OCI-LY7 (cell line): ENCODE results near the gene CYP2A6. TPM values are rescaled to one million over a fixed set of nuclear protein-coding genes. Genes with fewer than 3 reads are reported as not detected.
A peak's percentile ranks its signal among the peaks of the same experiment; 100 is the strongest.
"Not testable (repeated sequence)": the region's sequence is repeated elsewhere in the genome, so short reads cannot be mapped to it uniquely, and the experiment has no call there.

ENCODE experiments used
- BruUV-seq: library from RNA; stranded (reverse); fragments of 400-500 nt; replicated peaks from 2 replicates; lab custom pipeline; 2021; lab: Mats Ljungman, UMichigan
- CTCF ChIA-PET: fragments of 300-600 bp; sonication (Branson Sonifier 250); formaldehyde crosslinking; loops from one replicate; lab custom pipeline; 2022; ENCODE audit warnings: antibody characterized with exemption; ENCODE audit not compliant: unreplicated experiment; lab: Charles Lee
- POLR2A ChIA-PET: fragments of 300-600 bp; sonication (Branson Sonifier 250); formaldehyde crosslinking; loops from one replicate; lab custom pipeline; 2022; ENCODE audit warnings: antibody characterized with exemption; lab: Charles Lee
- DNase-seq: peaks from one replicate; pipeline ENCODE4 v3.0.0-alpha.2; 2015; ENCODE audit warnings: low spot score
- H2AFZ ChIP-seq: fragments of 200-600 bp; sonication (generic), shearing (Covaris generic); 2 replicates; pipeline ENCODE4 v1.6.1; 2014; ENCODE audit warnings: mild to moderate bottlenecking, antibody characterized with exemption, low read length, moderate library complexity
- H3K27ac ChIP-seq: fragments of 200-600 bp; sonication (generic); 2 replicates; pipeline ENCODE4 v1.5.1; 2014; ENCODE audit warnings: mixed run types, low read depth, mild to moderate bottlenecking, moderate library complexity, low read length, inconsistent platforms; ENCODE audit not compliant: poor library complexity, severe bottlenecking
- H3K36me3 ChIP-seq: fragments of 200-600 bp; sonication (generic); 2 replicates; pipeline ENCODE4 v1.6.1; 2014; ENCODE audit warnings: mild to moderate bottlenecking, antibody characterized with exemption, low read length, moderate library complexity, mixed read lengths; ENCODE audit not compliant: insufficient read depth
- H3K4me1 ChIP-seq: fragments of 200-600 bp; sonication (generic); 2 replicates; pipeline ENCODE4 v1.5.1; 2014; ENCODE audit warnings: mild to moderate bottlenecking, low read length; ENCODE audit not compliant: insufficient read depth, poor library complexity, severe bottlenecking
- H3K4me2 ChIP-seq: fragments of 200-600 bp; sonication (generic); 2 replicates; pipeline ENCODE4 v1.6.1; 2014; ENCODE audit warnings: mild to moderate bottlenecking, low read length
- H3K4me3 ChIP-seq: fragments of 200-600 bp; sonication (generic); 2 replicates; pipeline ENCODE4 v1.5.1; 2014; ENCODE audit warnings: mild to moderate bottlenecking, low read depth, low read length; ENCODE audit not compliant: poor library complexity, severe bottlenecking
- H3K79me2 ChIP-seq: fragments of 200-600 bp; sonication (generic); 2 replicates; pipeline ENCODE4 v1.6.1; 2016; ENCODE audit warnings: low read depth, mild to moderate bottlenecking, low read length, moderate library complexity, mixed read lengths; ENCODE audit not compliant: insufficient read depth
- H3K9me2 ChIP-seq: fragments of 200-600 bp; sonication (generic); 2 replicates; pipeline ENCODE4 v1.6.1; 2016; ENCODE audit warnings: mild to moderate bottlenecking, low read length, mixed read lengths; ENCODE audit not compliant: insufficient read depth
- H3K9me3 ChIP-seq: fragments of 200-600 bp; sonication (generic); 2 replicates; pipeline ENCODE4 v1.6.1; 2014; ENCODE audit warnings: mild to moderate bottlenecking, mixed run types, low read length, mixed read lengths
- H4K20me1 ChIP-seq: fragments of 200-600 bp; sonication (generic); 2 replicates; pipeline ENCODE4 v1.6.1; 2014; ENCODE audit warnings: mild to moderate bottlenecking, antibody characterized with exemption, low read length, moderate library complexity, mixed read lengths; ENCODE audit not compliant: insufficient read depth
- EZH2phosphoT487 ChIP-seq: fragments of 200-600 bp; sonication (generic); IDR thresholded peaks from 2 replicates; pipeline ENCODE4 v1.6.1; 2018; ENCODE audit warnings: low read depth, borderline replicate concordance, mild to moderate bottlenecking, mixed run types, antibody characterized with exemption, low read length, moderate library complexity, mixed read lengths
- intact Hi-C: fragments of 100-400 bp; cut with micrococcal nuclease; formaldehyde crosslinking; loops from one replicate; pipeline ENCODE4 v1.10.0; 2022; ENCODE audit not compliant: unreplicated experiment
- total RNA-seq, 2 experiments: library from RNA; depleted of rRNA in 1 of 2; stranded (reverse); fragments of >200 nt in 1 of 2; shearing (Covaris generic) in 1 of 2; gene quantifications; 2 replicates each; pipeline ENCODE4 v1.2.3, GENCODE V29; 2014 to 2022
- TF ChIP-seq, protein P1 (sequence below): fragments of 200-600 bp; sonication (generic); conservative IDR thresholded peaks from 2 replicates; pipeline ENCODE4 v1.5.1; 2014; ENCODE audit warnings: mild to moderate bottlenecking, antibody characterized with exemption, low read length, moderate library complexity, mixed read lengths

The CYP2A6 gene
- total RNA-seq, 2 experiments from 2014 or later, result not detected

DNA sequence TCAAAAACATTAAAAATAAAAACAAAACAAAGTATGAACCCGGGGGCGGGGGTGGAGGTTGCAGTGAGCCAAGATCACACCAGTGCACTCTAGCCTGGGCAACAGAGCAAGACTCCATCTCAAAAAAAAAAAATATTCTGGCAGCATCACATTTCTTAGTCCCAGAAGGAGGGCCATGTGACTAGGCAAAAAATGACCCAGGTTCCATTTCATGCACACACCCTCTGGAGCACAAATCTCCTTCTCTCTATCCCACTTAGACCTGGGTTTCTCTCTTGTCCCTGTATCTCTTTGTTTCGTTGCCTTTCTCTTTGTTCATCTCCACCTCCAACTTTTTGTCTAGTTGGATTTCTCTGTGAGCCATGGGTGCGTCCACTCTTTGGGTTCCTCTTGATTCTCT lies 37.9 kb upstream of the CYP2A6 start:
- no peaks in the 10 kb centered on the region for H4K20me1 ChIP-seq
- H3K36me3 ChIP-seq, result no peaks in the 10 kb centered on the region
- DNase-seq, result no peak
- intact Hi-C loops, result no loop called here
- no peak overlapping the region for H3K27ac ChIP-seq
- H3K9me3 ChIP-seq, result no peaks in the 10 kb centered on the region
- H3K9me2 ChIP-seq, result no peaks in the 10 kb centered on the region
- no peak overlapping the region for H3K4me2 ChIP-seq
- H3K79me2 ChIP-seq, result no peaks in the 10 kb centered on the region
- no TSS peak for BruUV-seq
- ChIA-PET CTCF (no interaction called here), POLR2A (no interaction called here)
- H3K4me3 ChIP-seq, result no peak overlapping the region
- TF ChIP-seq, protein P1, sequence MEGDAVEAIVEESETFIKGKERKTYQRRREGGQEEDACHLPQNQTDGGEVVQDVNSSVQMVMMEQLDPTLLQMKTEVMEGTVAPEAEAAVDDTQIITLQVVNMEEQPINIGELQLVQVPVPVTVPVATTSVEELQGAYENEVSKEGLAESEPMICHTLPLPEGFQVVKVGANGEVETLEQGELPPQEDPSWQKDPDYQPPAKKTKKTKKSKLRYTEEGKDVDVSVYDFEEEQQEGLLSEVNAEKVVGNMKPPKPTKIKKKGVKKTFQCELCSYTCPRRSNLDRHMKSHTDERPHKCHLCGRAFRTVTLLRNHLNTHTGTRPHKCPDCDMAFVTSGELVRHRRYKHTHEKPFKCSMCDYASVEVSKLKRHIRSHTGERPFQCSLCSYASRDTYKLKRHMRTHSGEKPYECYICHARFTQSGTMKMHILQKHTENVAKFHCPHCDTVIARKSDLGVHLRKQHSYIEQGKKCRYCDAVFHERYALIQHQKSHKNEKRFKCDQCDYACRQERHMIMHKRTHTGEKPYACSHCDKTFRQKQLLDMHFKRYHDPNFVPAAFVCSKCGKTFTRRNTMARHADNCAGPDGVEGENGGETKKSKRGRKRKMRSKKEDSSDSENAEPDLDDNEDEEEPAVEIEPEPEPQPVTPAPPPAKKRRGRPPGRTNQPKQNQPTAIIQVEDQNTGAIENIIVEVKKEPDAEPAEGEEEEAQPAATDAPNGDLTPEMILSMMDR, result no peak
- TF ChIP-seq EZH2phosphoT487, result no peak
- no peak overlapping the region for H2AFZ ChIP-seq
- no peaks in the 10 kb centered on the region for H3K4me1 ChIP-seq

DNA sequence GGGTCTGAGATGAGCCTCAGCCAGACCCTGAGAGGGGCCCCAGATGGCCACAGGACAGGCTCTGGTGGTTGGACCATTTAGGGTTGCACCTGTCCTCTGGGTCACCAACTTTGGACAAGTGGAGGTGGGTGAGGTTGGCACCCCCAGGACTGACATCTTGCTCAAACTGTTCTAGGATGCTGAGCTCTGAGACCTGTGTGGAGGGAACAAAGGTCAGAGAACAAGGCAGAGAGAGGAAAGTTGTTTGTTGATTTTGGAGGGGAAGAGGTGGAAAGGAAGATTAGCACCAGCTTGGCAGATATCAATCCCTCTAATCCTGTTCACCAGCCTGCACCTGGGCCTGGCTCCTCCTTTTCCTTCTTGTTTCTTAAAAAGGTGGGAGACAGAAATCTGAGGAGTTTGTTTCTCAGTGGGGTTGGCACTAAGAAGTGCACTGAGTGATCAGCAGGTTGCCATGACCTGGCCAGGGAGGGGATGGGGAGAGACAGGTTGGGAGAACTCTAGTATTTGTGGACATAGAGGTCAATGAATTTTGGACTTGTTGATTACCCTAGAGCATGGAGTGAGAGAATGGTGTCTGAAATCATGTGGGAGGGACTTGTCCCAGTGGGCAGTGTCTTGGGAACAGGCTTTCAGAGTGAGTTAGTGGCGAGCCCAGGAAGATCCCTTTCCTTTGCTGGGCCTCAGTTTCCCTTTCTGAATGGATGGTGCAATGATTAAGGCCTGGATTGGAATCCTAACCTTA lies 34.1 kb upstream of the CYP2A6 start:
- H3K4me1 ChIP-seq, H3K4me3 ChIP-seq, H3K9me2 ChIP-seq, DNase-seq, H3K9me3 ChIP-seq, H3K4me2 ChIP-seq, H4K20me1 ChIP-seq, POLR2A ChIA-PET, H2AFZ ChIP-seq, H3K79me2 ChIP-seq, H3K36me3 ChIP-seq, intact Hi-C loops, BruUV-seq, CTCF ChIA-PET, H3K27ac ChIP-seq: not testable (repeated sequence)

DNA sequence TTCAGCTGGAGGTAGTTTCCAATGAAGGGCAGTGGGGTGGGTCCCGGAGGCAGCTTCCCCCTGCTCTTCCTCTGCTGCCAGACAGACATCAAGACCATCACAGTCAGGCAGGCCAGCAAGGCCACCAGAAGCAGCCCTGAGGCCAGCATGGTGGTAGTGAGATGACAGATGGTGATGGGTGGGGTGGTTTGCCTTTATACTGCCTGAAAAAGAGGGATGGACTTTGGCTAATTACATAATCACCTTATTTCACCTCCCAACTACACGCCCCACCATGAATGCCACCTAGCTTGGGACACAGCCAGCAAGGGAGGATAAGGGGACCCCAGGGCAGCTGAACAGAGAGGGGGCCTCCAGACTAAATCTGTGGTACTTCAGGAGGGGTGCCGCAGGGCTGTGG lies 31.8 kb upstream of the CYP2A6 start, which contains the start of gene CYP2A7:
Gene CYP2A7 (minus strand): TSS at position 170 of the 400 bp plus-strand sequence. CDS start 21 bp downstream, at position 149.
- H3K79me2 ChIP-seq, H3K36me3 ChIP-seq, H3K4me3 ChIP-seq, H3K4me1 ChIP-seq, H3K27ac ChIP-seq, BruUV-seq, CTCF ChIA-PET, intact Hi-C loops, H2AFZ ChIP-seq, H3K9me2 ChIP-seq, H3K4me2 ChIP-seq, POLR2A ChIA-PET, DNase-seq, H3K9me3 ChIP-seq, H4K20me1 ChIP-seq: not testable (repeated sequence)

DNA sequence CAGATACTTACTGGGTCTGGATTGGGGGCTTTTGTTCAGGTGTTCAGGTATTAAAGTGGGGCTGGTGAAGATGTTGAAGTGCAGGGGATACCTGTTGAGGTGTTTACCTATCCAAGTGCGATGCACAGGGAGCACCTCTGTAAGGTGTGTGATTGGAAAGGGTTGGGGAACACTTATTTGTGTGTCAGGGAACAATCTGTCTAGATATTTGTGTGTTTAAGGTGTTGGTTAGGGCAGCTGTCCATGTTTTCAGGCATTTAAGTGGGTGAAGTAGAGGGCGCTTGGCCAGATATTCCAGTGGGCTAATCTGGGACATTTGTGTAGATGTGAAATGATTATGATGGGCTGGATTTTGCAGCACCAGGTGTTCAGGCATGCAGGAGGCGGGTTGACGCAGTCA lies 29.1 kb upstream of the CYP2A6 start:
- H3K36me3 ChIP-seq, H3K9me3 ChIP-seq, intact Hi-C loops, DNase-seq, H3K4me1 ChIP-seq, BruUV-seq, POLR2A ChIA-PET, H4K20me1 ChIP-seq, H2AFZ ChIP-seq, H3K27ac ChIP-seq, H3K9me2 ChIP-seq, H3K4me2 ChIP-seq, H3K4me3 ChIP-seq, CTCF ChIA-PET, H3K79me2 ChIP-seq: not testable (repeated sequence)

DNA sequence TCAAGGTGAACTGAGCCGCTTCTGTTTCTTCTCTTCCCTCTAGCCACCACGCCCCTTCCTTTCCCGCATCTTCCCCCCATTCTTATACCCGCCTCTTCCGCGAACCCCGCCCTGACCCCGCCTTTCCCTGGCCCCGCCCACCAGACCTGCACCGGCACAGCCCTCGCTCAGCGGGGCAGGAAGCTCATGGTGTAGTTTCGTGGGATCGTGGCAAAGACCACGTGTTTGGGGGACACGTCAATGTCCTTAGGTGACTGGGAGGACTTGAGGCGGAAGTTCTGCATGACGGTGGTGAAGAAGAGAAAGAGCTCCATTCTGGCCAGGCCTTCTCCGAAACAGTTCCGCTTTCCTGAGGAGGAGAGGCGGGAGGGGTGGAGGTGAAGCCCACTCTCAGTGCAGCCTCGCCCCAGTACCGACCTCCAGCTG lies 25.3 kb upstream of the CYP2A6 start:
- CTCF ChIA-PET, H3K79me2 ChIP-seq, H3K4me1 ChIP-seq, H3K4me3 ChIP-seq, H3K9me3 ChIP-seq, H3K36me3 ChIP-seq, H2AFZ ChIP-seq, BruUV-seq, H3K9me2 ChIP-seq, intact Hi-C loops, H4K20me1 ChIP-seq, H3K4me2 ChIP-seq, H3K27ac ChIP-seq: not testable (repeated sequence)
- DNase-seq, result peak; percentile 40
- POLR2A ChIA-PET, result interaction anchor here (0.6 to 0.7 kb wide), 2 partner anchors 232 to 1427 kb away, joined by 3 read pairs; no protein-coding TSS in a partner anchor
